Measurements from ENCODE around the gene SUPT4H1. TPM values are rescaled to one million over a fixed set of nuclear protein-coding genes. Genes with fewer than 3 reads are reported as not detected.

The SUPT4H1 gene
- total RNA-seq, 1 experiment from 2014 or later, result 109 TPM

- no peaks in the 10 kb centered on the region for H3K9me3 Mint-ChIP-seq
- no peak overlapping the region for H2BK12ac ChIP-seq (ENCODE audit: insufficient read length, low read depth, low read length)
- H2BK20ac ChIP-seq (ENCODE audit: low read depth, low read length, poor library complexity, severe bottlenecking), result no peak overlapping the region
- no peak overlapping the region for H3K56ac ChIP-seq (ENCODE audit: insufficient read length, low read depth, low read length)
- H3K23me2 ChIP-seq (ENCODE audit: insufficient read length, low read depth, low read length, poor library complexity, severe bottlenecking), result no peaks in the 10 kb centered on the region
- no peak overlapping the region for H4K5ac ChIP-seq (ENCODE audit: insufficient read length, low read depth, low read length)
- H3K14ac ChIP-seq (ENCODE audit: insufficient read depth, low read length), result no peak overlapping the region
- H3K36me3 Mint-ChIP-seq (ENCODE audit: insufficient read depth in 1 of 3, low read depth in 3 of 3), result no peaks in the 10 kb centered on the region
- H3K4me1 Mint-ChIP-seq, result peaks cover 36 to 37% of the 10 kb centered on the region in 2 experiments
- no peak overlapping the region for H3K23ac ChIP-seq (ENCODE audit: insufficient read length, low read depth, low read length)
- H3K4me3 Mint-ChIP-seq, result no peak overlapping the region
- H3K4me2 ChIP-seq (ENCODE audit: insufficient read depth, insufficient read length, low read length), result no peak overlapping the region
- H2BK15ac ChIP-seq (ENCODE audit: low read depth, low read length), result no peak overlapping the region
- no peak overlapping the region for H2AK5ac ChIP-seq (ENCODE audit: insufficient read length, low read length)
- no peak overlapping the region for H4K91ac ChIP-seq (ENCODE audit: insufficient read length, low read depth, low read length)
- no peak overlapping the region for H3T11ph ChIP-seq (ENCODE audit: low read length)
- H2BK120ac ChIP-seq (ENCODE audit: low read depth, low read length, poor library complexity, severe bottlenecking), result no peak overlapping the region
- no peak overlapping the region for H2BK5ac ChIP-seq (ENCODE audit: insufficient read length, low read length)
- H3K79me1 ChIP-seq (ENCODE audit: insufficient read depth, low read depth, low read length, poor library complexity, severe bottlenecking), result no peaks in the 10 kb centered on the region
- no peaks in the 10 kb centered on the region for H3K9me3 ChIP-seq (ENCODE audit: control insufficient read depth, low read depth, low read length)
- TF ChIP-seq, protein P1, sequence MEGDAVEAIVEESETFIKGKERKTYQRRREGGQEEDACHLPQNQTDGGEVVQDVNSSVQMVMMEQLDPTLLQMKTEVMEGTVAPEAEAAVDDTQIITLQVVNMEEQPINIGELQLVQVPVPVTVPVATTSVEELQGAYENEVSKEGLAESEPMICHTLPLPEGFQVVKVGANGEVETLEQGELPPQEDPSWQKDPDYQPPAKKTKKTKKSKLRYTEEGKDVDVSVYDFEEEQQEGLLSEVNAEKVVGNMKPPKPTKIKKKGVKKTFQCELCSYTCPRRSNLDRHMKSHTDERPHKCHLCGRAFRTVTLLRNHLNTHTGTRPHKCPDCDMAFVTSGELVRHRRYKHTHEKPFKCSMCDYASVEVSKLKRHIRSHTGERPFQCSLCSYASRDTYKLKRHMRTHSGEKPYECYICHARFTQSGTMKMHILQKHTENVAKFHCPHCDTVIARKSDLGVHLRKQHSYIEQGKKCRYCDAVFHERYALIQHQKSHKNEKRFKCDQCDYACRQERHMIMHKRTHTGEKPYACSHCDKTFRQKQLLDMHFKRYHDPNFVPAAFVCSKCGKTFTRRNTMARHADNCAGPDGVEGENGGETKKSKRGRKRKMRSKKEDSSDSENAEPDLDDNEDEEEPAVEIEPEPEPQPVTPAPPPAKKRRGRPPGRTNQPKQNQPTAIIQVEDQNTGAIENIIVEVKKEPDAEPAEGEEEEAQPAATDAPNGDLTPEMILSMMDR (conservative IDR thresholded peaks at IDR 0.05), result no peak
- H2AFZ ChIP-seq (ENCODE audit: low read length), result no peak overlapping the region
- no peak overlapping the region for H3K18ac ChIP-seq (ENCODE audit: insufficient read length, low read depth, low read length)
- H3K9ac ChIP-seq (ENCODE audit: extremely low read depth, insufficient read length, low read length), result no peak overlapping the region
- no peaks in the 10 kb centered on the region for H3K79me2 ChIP-seq (ENCODE audit: insufficient read depth, low read length)
- WGBS (ENCODE audit: extremely low coverage, insufficient read length, low lambda C conversion rate), result no CpG with 5 or more reads among the region's 4 CpGs
- no peaks in the 10 kb centered on the region for H3K27me3 ChIP-seq (ENCODE audit: insufficient read depth, low read length)
- no peaks in the 10 kb centered on the region for H4K20me1 ChIP-seq (ENCODE audit: control insufficient read depth, insufficient read depth, insufficient read length)
- no peak overlapping the region for H3K27ac ChIP-seq (ENCODE audit: insufficient read length, low read depth, low read length)
- H3K4me1 ChIP-seq (ENCODE audit: insufficient read depth, low read length), result peaks cover 11% of the 10 kb centered on the region; the same call in 1 of the 2 replicates
- DNase-seq, result peak; percentile 54
- peaks cover 4% of the 10 kb centered on the region; the same call in 1 of the 2 replicates for H3K27me3 Mint-ChIP-seq (ENCODE audit: low read depth)
- H3K27ac Mint-ChIP-seq, result no peak overlapping the region
- H3K4ac ChIP-seq (ENCODE audit: low read depth, low read length), result no peak overlapping the region
- H4K8ac ChIP-seq (replicated peaks; ENCODE audit: insufficient read length, low read depth, low read length), result no peak overlapping the region
These were observed 24.5 kb upstream of the SUPT4H1 start for GRCh38 chr17:58376472-58377000.

Data from H9 (cell line).